Measurements from ENCODE around the gene INAFM2. TPM values are rescaled to one million over a fixed set of nuclear protein-coding genes. Genes with fewer than 3 reads are reported as not detected.
A peak's percentile ranks its signal among the peaks of the same experiment; 100 is the strongest.

Gene INAFM2
- polyA plus RNA-seq, 1 donor from 2014 or later, result 14.8 TPM

DNA sequence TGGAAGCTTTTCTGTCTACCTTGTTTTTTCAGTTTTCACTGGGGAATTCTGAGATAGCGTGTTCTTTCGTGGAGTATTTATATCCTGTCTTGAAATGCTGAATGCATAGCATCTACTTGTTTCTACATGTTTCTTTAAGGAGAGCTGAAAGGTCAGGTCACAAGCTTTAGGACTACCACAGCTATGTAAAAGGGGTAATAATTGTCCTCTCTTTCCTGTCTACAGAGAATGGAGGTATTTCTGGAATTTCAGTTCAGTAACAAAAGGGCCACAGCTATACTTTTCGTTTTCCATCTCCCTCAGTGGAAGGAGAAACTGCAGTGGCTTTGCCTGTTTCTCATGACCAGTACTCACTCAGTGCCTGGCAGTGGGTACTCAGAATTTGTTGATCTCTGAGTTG is 4.7 kb downstream of the INAFM2 start:
- Histone ChIP-seq H3K36me3 (ENCODE audit: insufficient read depth, low read length) (no peaks in the 10 kb centered on the region), H3K4me2 (ENCODE audit: low read length) (peak overlapping the region; percentile 44), H3K4me3 (ENCODE audit: low read length) (peak overlapping the region; percentile 77), H4K20me1 (ENCODE audit: insufficient read depth) (no peaks in the 10 kb centered on the region), H3F3A (ENCODE audit: insufficient read depth, low read length, poor library complexity, severe bottlenecking) (no peaks in the 10 kb centered on the region), H3K27me3 (ENCODE audit: insufficient read depth, low read depth, low read length) (no peaks in the 10 kb centered on the region), H3K27ac (ENCODE audit: low read length) (no peak overlapping the region), H3K9ac (ENCODE audit: low read length) (no peak overlapping the region), H3K9me3 (ENCODE audit: low read length) (no peaks in the 10 kb centered on the region), H3K9me2 (ENCODE audit: insufficient read depth, low read length) (no peaks in the 10 kb centered on the region), H2AFZ (ENCODE audit: low read depth, low read length) (no peak overlapping the region), H3K79me2 (replicated peaks; ENCODE audit: insufficient read depth, low read length) (peaks cover 6% of the 10 kb centered on the region)
- TF ChIP-seq, protein P1, sequence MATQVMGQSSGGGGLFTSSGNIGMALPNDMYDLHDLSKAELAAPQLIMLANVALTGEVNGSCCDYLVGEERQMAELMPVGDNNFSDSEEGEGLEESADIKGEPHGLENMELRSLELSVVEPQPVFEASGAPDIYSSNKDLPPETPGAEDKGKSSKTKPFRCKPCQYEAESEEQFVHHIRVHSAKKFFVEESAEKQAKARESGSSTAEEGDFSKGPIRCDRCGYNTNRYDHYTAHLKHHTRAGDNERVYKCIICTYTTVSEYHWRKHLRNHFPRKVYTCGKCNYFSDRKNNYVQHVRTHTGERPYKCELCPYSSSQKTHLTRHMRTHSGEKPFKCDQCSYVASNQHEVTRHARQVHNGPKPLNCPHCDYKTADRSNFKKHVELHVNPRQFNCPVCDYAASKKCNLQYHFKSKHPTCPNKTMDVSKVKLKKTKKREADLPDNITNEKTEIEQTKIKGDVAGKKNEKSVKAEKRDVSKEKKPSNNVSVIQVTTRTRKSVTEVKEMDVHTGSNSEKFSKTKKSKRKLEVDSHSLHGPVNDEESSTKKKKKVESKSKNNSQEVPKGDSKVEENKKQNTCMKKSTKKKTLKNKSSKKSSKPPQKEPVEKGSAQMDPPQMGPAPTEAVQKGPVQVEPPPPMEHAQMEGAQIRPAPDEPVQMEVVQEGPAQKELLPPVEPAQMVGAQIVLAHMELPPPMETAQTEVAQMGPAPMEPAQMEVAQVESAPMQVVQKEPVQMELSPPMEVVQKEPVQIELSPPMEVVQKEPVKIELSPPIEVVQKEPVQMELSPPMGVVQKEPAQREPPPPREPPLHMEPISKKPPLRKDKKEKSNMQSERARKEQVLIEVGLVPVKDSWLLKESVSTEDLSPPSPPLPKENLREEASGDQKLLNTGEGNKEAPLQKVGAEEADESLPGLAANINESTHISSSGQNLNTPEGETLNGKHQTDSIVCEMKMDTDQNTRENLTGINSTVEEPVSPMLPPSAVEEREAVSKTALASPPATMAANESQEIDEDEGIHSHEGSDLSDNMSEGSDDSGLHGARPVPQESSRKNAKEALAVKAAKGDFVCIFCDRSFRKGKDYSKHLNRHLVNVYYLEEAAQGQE (IDR thresholded peaks at IDR 0.05; ENCODE audit: borderline replicate concordance), result no peak
- TF ChIP-seq POLR2AphosphoS5 (IDR thresholded peaks at IDR 0.05), result no peak

DNA sequence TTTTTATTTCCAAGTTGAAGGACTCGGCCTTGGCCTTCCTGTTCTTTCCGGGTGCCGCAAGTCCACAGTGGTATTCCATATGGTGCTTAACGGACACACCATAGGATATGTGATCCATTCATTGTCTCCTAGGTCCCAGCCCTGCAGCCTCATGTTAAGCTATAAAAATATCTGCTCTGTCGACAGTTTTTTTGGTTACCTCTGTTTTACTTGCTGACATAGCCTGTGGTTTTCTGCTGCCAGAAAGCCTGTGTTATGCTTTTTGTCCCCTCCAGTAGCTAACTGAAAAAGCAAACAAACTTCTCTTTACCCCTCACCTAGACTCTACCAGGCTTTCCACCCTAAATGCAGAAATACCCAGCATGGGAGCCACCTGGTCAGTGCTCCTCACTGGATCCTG is 5.3 kb downstream of the INAFM2 start:
- Histone ChIP-seq H3K4me3 (ENCODE audit: low read length) (no peak overlapping the region), H3F3A (ENCODE audit: insufficient read depth, low read length, poor library complexity, severe bottlenecking) (no peaks in the 10 kb centered on the region), H3K36me3 (ENCODE audit: insufficient read depth, low read length) (no peaks in the 10 kb centered on the region), H3K4me2 (ENCODE audit: low read length) (no peak overlapping the region), H3K27ac (ENCODE audit: low read length) (no peak overlapping the region), H3K9ac (ENCODE audit: low read length) (no peak overlapping the region), H3K9me3 (ENCODE audit: low read length) (no peaks in the 10 kb centered on the region), H2AFZ (ENCODE audit: low read depth, low read length) (no peak overlapping the region), H3K9me2 (ENCODE audit: insufficient read depth, low read length) (no peaks in the 10 kb centered on the region), H4K20me1 (ENCODE audit: insufficient read depth) (no peaks in the 10 kb centered on the region), H3K79me2 (replicated peaks; ENCODE audit: insufficient read depth, low read length) (peaks cover 6% of the 10 kb centered on the region), H3K27me3 (ENCODE audit: insufficient read depth, low read depth, low read length) (no peaks in the 10 kb centered on the region)
- TF ChIP-seq CTCF (IDR thresholded peaks at IDR 0.05; ENCODE audit: poor library complexity, severe bottlenecking) (no peak), RAD21 (conservative IDR thresholded peaks at IDR 0.05) (no peak), EP300 (conservative IDR thresholded peaks at IDR 0.05; ENCODE audit: poor library complexity, severe bottlenecking) (no peak), EZH2 (IDR thresholded peaks at IDR 0.05; ENCODE audit: borderline replicate concordance, insufficient read depth, low read length, poor library complexity, severe bottlenecking) (no peak)
- TF ChIP-seq, protein P1 (IDR thresholded peaks at IDR 0.05; ENCODE audit: borderline replicate concordance), result no peak
